K562 (cell line): ENCODE results near the gene NACA. TPM values are rescaled to one million over a fixed set of nuclear protein-coding genes. Genes with fewer than 3 reads are reported as not detected.

Experiments used
- ATF7 ChIP-seq: fragments of 450-650 bp; IDR thresholded peaks from 2 replicates; pipeline ENCODE4 v1.7.1; 2014; ENCODE audit warnings: mild to moderate bottlenecking, moderate library complexity
- CEBPZ ChIP-seq: fragments of 150-350 bp; IDR thresholded peaks from 2 replicates; pipeline ENCODE4 v1.6.1; 2014; ENCODE audit warnings: low read depth, mild to moderate bottlenecking, low read length, borderline replicate concordance
- CHD1 ChIP-seq: fragments of 200-600 bp; sonication (generic); IDR thresholded peaks from one replicate; pipeline ENCODE4 v1.6.1; 2012; ENCODE audit warnings: mild to moderate bottlenecking, moderate library complexity, low read length, inconsistent platforms
- CREB3L1 ChIP-seq: fragments of 450-650 bp; IDR thresholded peaks from 2 replicates; pipeline ENCODE4 v1.6.1; 2014; ENCODE audit warnings: low read depth, mild to moderate bottlenecking, moderate library complexity, borderline replicate concordance
- ESRRB ChIP-seq: fragments of 250-450 bp; sonication (Bioruptor Pico); IDR thresholded peaks from 2 replicates; pipeline ENCODE4 v1.5.0; 2020; ENCODE audit warnings: mild to moderate bottlenecking, moderate library complexity, borderline replicate concordance
- FOXP1 ChIP-seq: sonication (generic); formaldehyde crosslinking; IDR thresholded peaks from 2 replicates; pipeline ENCODE4 v1.8.0; 2022; ENCODE audit warnings: mild to moderate bottlenecking, missing genetic modification reagents
- GABPA ChIP-seq: fragments of 200-800 bp; sonication (Bioruptor generic); conservative IDR thresholded peaks from 2 replicates; pipeline ENCODE4 v1.6.1; 2016; ENCODE audit warnings: low read depth, missing genetic modification characterization, missing compliant biosample characterization
- HES1 ChIP-seq: fragments of 450-650 bp; IDR thresholded peaks from 2 replicates; pipeline ENCODE4 v1.6.1; 2016; ENCODE audit warnings: low read depth, mild to moderate bottlenecking, moderate library complexity
- KAT2B ChIP-seq: IDR thresholded peaks from one replicate; pipeline ENCODE4 v1.6.1; 2012; ENCODE audit warnings: low read depth, mild to moderate bottlenecking, control low read depth, inconsistent platforms, low read length, moderate library complexity
- NFIX ChIP-seq: fragments of 250-450 bp; sonication (Bioruptor Pico); IDR thresholded peaks from 2 replicates; pipeline ENCODE4 v1.4.0; 2020; ENCODE audit warnings: low read depth, mild to moderate bottlenecking, moderate library complexity
- POLR2A ChIP-seq: fragments of 450-650 bp; conservative IDR thresholded peaks from 2 replicates; pipeline ENCODE4 v1.6.1; 2016
- POLR3A ChIP-seq: IDR thresholded peaks from 2 replicates; pipeline ENCODE4 v1.6.1; 2011; ENCODE audit warnings: borderline replicate concordance, mild to moderate bottlenecking, moderate library complexity; ENCODE audit not compliant: insufficient read length, insufficient read depth; ENCODE audit errors: extremely low read depth
- SIN3B ChIP-seq: fragments of 450-650 bp; IDR thresholded peaks from 2 replicates; pipeline ENCODE4 v1.6.1; 2017; ENCODE audit warnings: low read depth, mild to moderate bottlenecking, moderate library complexity
- SP1 ChIP-seq: sonication (generic); formaldehyde crosslinking; IDR thresholded peaks from 2 replicates; pipeline ENCODE4 v1.8.1; 2022; ENCODE audit warnings: mild to moderate bottlenecking, missing genetic modification reagents
- TAL1 ChIP-seq: fragments of 450-650 bp; IDR thresholded peaks from 2 replicates; pipeline ENCODE4 v1.6.1; 2016; ENCODE audit warnings: mild to moderate bottlenecking
- WHSC1 ChIP-seq: IDR thresholded peaks from one replicate; pipeline ENCODE4 v1.6.1; 2012; ENCODE audit warnings: low read length, control low read depth, inconsistent platforms
- ZBTB11 ChIP-seq, 3 experiments: fragments of 200-800 bp in 1 of 3; fragments of 250-450 bp in 1 of 3; fragments of 450-650 bp in 1 of 3; sonication (Bioruptor Pico) in 1 of 3; sonication (Bioruptor generic) in 1 of 3; formaldehyde crosslinking in 1 of 3; IDR thresholded peaks; 2 replicates each; pipeline versions ENCODE4 v1.6.1 to v1.8.0; 2016 to 2022; ENCODE audit warnings: mild to moderate bottlenecking in 2 of 3, missing genetic modification characterization in 2 of 3, missing compliant biosample characterization in 1 of 3, moderate library complexity in 1 of 3
- ZC3H8 ChIP-seq: fragments of 450-650 bp; IDR thresholded peaks from 2 replicates; pipeline ENCODE4 v1.6.1; 2017
- ZNF316 ChIP-seq: fragments of 450-650 bp; IDR thresholded peaks from 2 replicates; pipeline ENCODE4 v1.6.1; 2016
- ZNF586 ChIP-seq: fragments of 450-650 bp; formaldehyde crosslinking; conservative IDR thresholded peaks from 2 replicates; pipeline ENCODE4 v1.4.0; 2020; ENCODE audit warnings: mild to moderate bottlenecking, moderate library complexity
- polyA plus RNA-seq, 8 experiments: library from polyadenylated mRNA; depleted of rRNA in 4 of 8; stranded (reverse) in 5 of 8; unstranded in 3 of 8; fragments of >200 nt; fragmentation: Nextera tagmentation in 2 of 8; fragmentation: Illumina TruSeq in 1 of 8; extraction: Ambion mirVana in 2 of 8; extraction: Trizol in 1 of 8; gene quantifications; 2 replicates each; pipeline versions ENCODE4 v1.2.1 to v1.2.3, GENCODE V29; 2011 to 2014; ENCODE audit warnings: inconsistent platforms in 1 of 8, missing spikeins in 1 of 8
- total RNA-seq, 7 experiments: library from RNA; depleted of rRNA in 6 of 7; stranded (reverse); fragments of >200 nt in 6 of 7; fragmentation: Illumina TruSeq in 2 of 7; extraction: Trizol in 2 of 7; gene quantifications; 2 replicates each; pipeline versions ENCODE4 v1.2.1 to v1.2.3, GENCODE V29; 2011 to 2021; ENCODE audit warnings: low replicate concordance in 1 of 7

NACA gene
- total and polyA plus RNA-seq, 9 of the 15 experiments (the other 6 are each of a cell fraction or from before 2014, with no cell fraction given), result 1,030 to 2,416 (median 1,645) TPM

- no peak for TF ChIP-seq CEBPZ
- TF ChIP-seq NFIX (CRISPR knock-in tag), result no peak
- TF ChIP-seq ZC3H8, result no peak
- peak; percentile 85 for TF ChIP-seq GABPA (tag)
- no peak for TF ChIP-seq ESRRB
- TF ChIP-seq POLR2A, result peak; percentile 98
- TF ChIP-seq ZNF586 (CRISPR knock-in tag), result no peak
- TF ChIP-seq FOXP1 (CRISPR knock-in tag), result peak; percentile 37; the same call in 1 of the 2 replicates
- peak in 1 of 3 experiments; percentile 42; a peak in 1 of 6 replicates for TF ChIP-seq ZBTB11 (CRISPR knock-in tag; IDR thresholded peaks at IDR 0.05)
- peak; percentile 20; the same call in 1 of the 2 replicates for TF ChIP-seq TAL1
- TF ChIP-seq CREB3L1, result peak; percentile 76
- TF ChIP-seq WHSC1, result no peak
- peak; percentile 73 for TF ChIP-seq SIN3B
- TF ChIP-seq ZNF316, result peak; percentile 98
- no peak for TF ChIP-seq POLR3A
- TF ChIP-seq HES1, result 0 out of 2 replicates have a peak, but pooled peaks have one; percentile 22
- peak; percentile 74 for TF ChIP-seq SP1 (CRISPR knock-in tag)
- no peak for TF ChIP-seq KAT2B
- peak; percentile 72 for TF ChIP-seq ATF7
- TF ChIP-seq CHD1, result no peak
Measured at GRCh38 chr12:56688129-56688845, 36.8 kb downstream of the NACA start, which contains the start of gene PTGES3 (continued).
